DMS 273 (cell line): ENCODE measurements around the gene ROMO1.
A peak's percentile ranks its signal among the peaks of the same experiment; 100 is the strongest.

ENCODE experiments used
- DNase-seq: peaks from one replicate; lab custom pipeline; 2025; ENCODE audit not compliant: unreplicated experiment; lab: John Stamatoyannopoulos, UW

ROMO1 gene

GRCh38 chr20:35699127-35699956, at the start of gene ROMO1, which contains the start of gene NFS1:
ROMO1 (plus strand) TSS chr20:35699405; CDS start chr20:35699633, 228 bp downstream.
NFS1 (minus strand) TSS chr20:35699352; CDS start chr20:35699288, 64 bp downstream.
- DNase-seq, result peak; percentile 94

GRCh38 chr20:35650632-35651031, 48.6 kb upstream of the ROMO1 start:
- DNase-seq, result no peak

- no peak for DNase-seq
These were observed 47.2 kb upstream of the ROMO1 start for GRCh38 chr20:35651958-35652357.

- no peak for DNase-seq
These were observed 46.4 kb upstream of the ROMO1 start for GRCh38 chr20:35652641-35653429.

- no peak for DNase-seq
These were observed 45.8 kb upstream of the ROMO1 start for GRCh38 chr20:35653430-35653734.

GRCh38 chr20:35653893-35654292, 45.3 kb upstream of the ROMO1 start:
- no peak for DNase-seq

- DNase-seq, result no peak
These were observed 44.8 kb upstream of the ROMO1 start for GRCh38 chr20:35654415-35654814.

- no peak for DNase-seq
These were observed 41.9 kb upstream of the ROMO1 start for GRCh38 chr20:35657271-35657670.

GRCh38 chr20:35660122-35660937, 38.9 kb upstream of the ROMO1 start:
- DNase-seq, result no peak

- no peak for DNase-seq
These were observed 38.2 kb upstream of the ROMO1 start for GRCh38 chr20:35661053-35661452.

- no peak for DNase-seq
These were observed 37.3 kb upstream of the ROMO1 start for GRCh38 chr20:35661908-35662307.

GRCh38 chr20:35662551-35662950, 36.7 kb upstream of the ROMO1 start:
- no peak for DNase-seq

GRCh38 chr20:35663516-35664465, 35.4 kb upstream of the ROMO1 start:
- peak; percentile 76 for DNase-seq

GRCh38 chr20:35664466-35665206, 34.6 kb upstream of the ROMO1 start, which contains the start of the genes CPNE1 and RBM12:
CPNE1 (minus strand) TSS chr20:35664900; CDS start chr20:35632923, 31,977 bp downstream.
RBM12 (minus strand) TSS chr20:35664900; CDS start chr20:35655322, 9,578 bp downstream.
- DNase-seq, result peak; percentile 97

GRCh38 chr20:35665949-35666288, 33.3 kb upstream of the ROMO1 start:
- DNase-seq, result no peak

- DNase-seq, result no peak
These were observed 30.0 kb upstream of the ROMO1 start for GRCh38 chr20:35669221-35669620.

- no peak for DNase-seq
These were observed 29.5 kb upstream of the ROMO1 start for GRCh38 chr20:35669681-35670080.

- DNase-seq, result no peak
These were observed 25.3 kb upstream of the ROMO1 start for GRCh38 chr20:35673884-35674283.

GRCh38 chr20:35674921-35675320, 24.3 kb upstream of the ROMO1 start:
- no peak for DNase-seq
